Peyer's patch (tissue), 4 donors: ENCODE results near the gene BTBD17.

ENCODE experiments used
- CTCF ChIP-seq, 6 experiments: fragments of 450-650 bp in 4 of 6; fragments of 200-600 bp in 2 of 6; sonication (generic) in 1 of 6; IDR thresholded peaks; one replicate each; pipeline ENCODE4 v1.5.1; 2017 to 2019; ENCODE audit warnings: antibody characterized with exemption in 6 of 6, mild to moderate bottlenecking in 3 of 6, moderate library complexity in 1 of 6
- POLR2A ChIP-seq, 2 donors: fragments of 450-650 bp; IDR thresholded peaks; one replicate each; pipeline ENCODE4 v1.5.1; 2017; ENCODE audit warnings: antibody characterized with exemption in 2 of 2, mild to moderate bottlenecking in 2 of 2, moderate library complexity in 2 of 2

- TF ChIP-seq CTCF (IDR thresholded peaks at IDR 0.05) (no peak), POLR2A (IDR thresholded peaks at IDR 0.05) (no peak)
Measured at GRCh38 chr17:74339537-74340195, 22.0 kb downstream of the BTBD17 start.
